Measurements from ENCODE around the gene RFTN1. TPM values are rescaled to one million over a fixed set of nuclear protein-coding genes. Genes with fewer than 3 reads are reported as not detected.
"Not testable (repeated sequence)": the region's sequence is repeated elsewhere in the genome, so short reads cannot be mapped to it uniquely, and the experiment has no call there.

RFTN1 gene
- polyA plus RNA-seq, 2 of the 4 experiments (the other 2 are of a cell fraction), result 1.8 to 3.7 TPM

DNA sequence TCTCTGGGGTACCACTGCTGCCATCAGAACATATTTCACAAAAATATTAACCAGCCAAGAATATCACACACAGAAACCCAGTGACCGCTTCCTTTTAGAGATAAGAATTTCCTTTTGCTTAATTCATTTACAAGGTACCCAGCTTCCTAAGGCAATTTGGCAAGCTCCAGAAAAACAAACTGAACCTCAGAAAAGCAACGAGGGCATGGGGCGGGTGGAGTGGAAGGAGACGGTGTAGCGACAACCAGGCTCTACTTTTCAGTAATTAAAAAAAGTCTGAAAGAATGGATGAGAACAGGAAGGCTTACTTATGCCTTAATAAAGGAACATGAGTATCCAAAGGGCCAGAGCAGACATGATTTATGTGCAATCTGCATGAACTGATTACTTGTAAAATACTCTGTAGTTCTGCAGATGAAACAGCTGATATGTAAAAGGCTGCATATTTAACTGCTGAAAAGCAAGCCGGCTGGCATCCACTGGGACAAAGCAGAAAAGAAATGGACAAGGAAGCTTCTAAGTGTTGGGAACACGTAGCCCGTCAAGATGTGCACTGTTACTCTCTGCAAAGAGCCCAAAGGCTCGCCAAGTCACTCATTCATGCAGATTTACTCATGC is 18.6 kb downstream of the RFTN1 start:
- Histone ChIP-seq H3K4me2 (no peak overlapping the region), H3K9me3 (no peaks in the 10 kb centered on the region; the same call in 2 of the 3 replicates), H3K27ac (no peak overlapping the region), H3K4me1 (peaks cover 8% of the 10 kb centered on the region; the same call in 2 of the 3 replicates), H3K4me3 (no peak overlapping the region)
- ChIA-PET CTCF (interaction anchor here (0.9 to 1.9 kb wide), 4 partner anchors 8 to 205 kb away, joined by 3 to 5 read pairs (median 3); no protein-coding TSS in a partner anchor), POLR2A (no interaction called here)
- 74% methylated on average over 9 of the region's 9 CpGs for WGBS (ENCODE audit: missing lambda C conversion rate)
- ATAC-seq (no peak), DNase-seq (ENCODE audit: low read depth in 1 of 2, low spot score in 1 of 2) (no peak), FAIRE-seq (no peak)
- TF ChIP-seq FOSB (CRISPR knock-in tag; IDR thresholded peaks at IDR 0.05) (no peak), HOXB5 (CRISPR knock-in tag; IDR thresholded peaks at IDR 0.05) (no peak), EHMT2 (IDR thresholded peaks at IDR 0.05; ENCODE audit: low read depth) (no peak), PHF8 (IDR thresholded peaks at IDR 0.05; ENCODE audit: borderline replicate concordance, low read depth) (no peak), HEYL (CRISPR knock-in tag; IDR thresholded peaks at IDR 0.05) (no peak), RARB (CRISPR knock-in tag; IDR thresholded peaks at IDR 0.05) (no peak), KDM1A (IDR thresholded peaks at IDR 0.05; ENCODE audit: low read depth) (no peak), JUN (IDR thresholded peaks at IDR 0.05) (no peak), MAFK (IDR thresholded peaks at IDR 0.05; ENCODE audit: partially characterized antibody) (no peak), ZFP36 (IDR thresholded peaks at IDR 0.05; ENCODE audit: borderline replicate concordance, partially characterized antibody) (no peak)
- TF ChIP-seq, protein P1, sequence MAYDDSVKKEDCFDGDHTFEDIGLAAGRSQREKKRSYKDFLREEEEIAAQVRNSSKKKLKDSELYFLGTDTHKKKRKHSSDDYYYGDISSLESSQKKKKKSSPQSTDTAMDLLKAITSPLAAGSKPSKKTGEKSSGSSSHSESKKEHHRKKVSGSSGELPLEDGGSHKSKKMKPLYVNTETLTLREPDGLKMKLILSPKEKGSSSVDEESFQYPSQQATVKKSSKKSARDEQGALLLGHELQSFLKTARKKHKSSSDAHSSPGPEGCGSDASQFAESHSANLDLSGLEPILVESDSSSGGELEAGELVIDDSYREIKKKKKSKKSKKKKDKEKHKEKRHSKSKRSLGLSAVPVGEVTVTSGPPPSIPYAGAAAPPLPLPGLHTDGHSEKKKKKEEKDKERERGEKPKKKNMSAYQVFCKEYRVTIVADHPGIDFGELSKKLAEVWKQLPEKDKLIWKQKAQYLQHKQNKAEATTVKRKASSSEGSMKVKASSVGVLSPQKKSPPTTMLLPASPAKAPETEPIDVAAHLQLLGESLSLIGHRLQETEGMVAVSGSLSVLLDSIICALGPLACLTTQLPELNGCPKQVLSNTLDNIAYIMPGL (CRISPR knock-in tag; IDR thresholded peaks at IDR 0.05; ENCODE audit: borderline replicate concordance), result no peak
- TF ChIP-seq, protein P2, sequence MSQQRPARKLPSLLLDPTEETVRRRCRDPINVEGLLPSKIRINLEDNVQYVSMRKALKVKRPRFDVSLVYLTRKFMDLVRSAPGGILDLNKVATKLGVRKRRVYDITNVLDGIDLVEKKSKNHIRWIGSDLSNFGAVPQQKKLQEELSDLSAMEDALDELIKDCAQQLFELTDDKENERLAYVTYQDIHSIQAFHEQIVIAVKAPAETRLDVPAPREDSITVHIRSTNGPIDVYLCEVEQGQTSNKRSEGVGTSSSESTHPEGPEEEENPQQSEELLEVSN (IDR thresholded peaks at IDR 0.05; ENCODE audit: borderline replicate concordance, low read depth), result no peak
- TF ChIP-seq, protein P3, sequence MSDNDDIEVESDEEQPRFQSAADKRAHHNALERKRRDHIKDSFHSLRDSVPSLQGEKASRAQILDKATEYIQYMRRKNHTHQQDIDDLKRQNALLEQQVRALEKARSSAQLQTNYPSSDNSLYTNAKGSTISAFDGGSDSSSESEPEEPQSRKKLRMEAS (IDR thresholded peaks at IDR 0.05), result no peak

DNA sequence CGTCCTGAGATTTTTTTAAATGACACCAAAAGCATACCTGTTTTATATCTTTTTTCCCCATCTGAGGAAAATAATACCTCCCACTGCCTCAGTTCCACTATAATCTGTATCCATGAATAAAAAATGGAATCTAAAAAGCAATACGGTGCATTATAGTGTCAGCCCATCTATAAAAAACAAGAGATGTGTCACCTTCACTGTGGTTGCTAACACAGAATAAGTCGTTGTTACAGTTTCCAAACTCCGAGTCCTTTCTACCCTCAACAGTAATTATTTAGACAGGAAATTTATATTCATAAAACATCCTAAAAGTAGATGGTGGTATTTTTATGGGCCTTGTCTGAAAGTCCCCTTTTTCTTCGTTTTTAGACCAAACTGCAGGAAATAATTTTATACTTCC is 19.4 kb downstream of the RFTN1 start:
- no peaks in the 10 kb centered on the region; the same call in 2 of the 3 replicates for H3K9me3 ChIP-seq
- DNase-seq (ENCODE audit: low read depth in 1 of 2, low spot score in 1 of 2), result no peak
- TF ChIP-seq JUN (IDR thresholded peaks at IDR 0.05), result no peak
- TF ChIP-seq CBX8 (IDR thresholded peaks at IDR 0.05), result no peak
- no peak overlapping the region for H3K4me3 ChIP-seq
- CTCF ChIA-PET, result interaction anchor here (0.9 to 1.1 kb wide), 2 partner anchors 9 to 12 kb away, joined by 3 read pairs; no protein-coding TSS in a partner anchor
- H3K4me1 ChIP-seq, result peaks cover 14% of the 10 kb centered on the region; the same call in 2 of the 3 replicates
- WGBS (ENCODE audit: missing lambda C conversion rate), result 54% methylated on average over 5 of the region's 5 CpGs
- no peak for ATAC-seq
- POLR2A ChIA-PET, result no interaction called here
- H3K4me2 ChIP-seq, result no peak overlapping the region
- no peak overlapping the region for H3K27ac ChIP-seq
- no peak for FAIRE-seq

DNA sequence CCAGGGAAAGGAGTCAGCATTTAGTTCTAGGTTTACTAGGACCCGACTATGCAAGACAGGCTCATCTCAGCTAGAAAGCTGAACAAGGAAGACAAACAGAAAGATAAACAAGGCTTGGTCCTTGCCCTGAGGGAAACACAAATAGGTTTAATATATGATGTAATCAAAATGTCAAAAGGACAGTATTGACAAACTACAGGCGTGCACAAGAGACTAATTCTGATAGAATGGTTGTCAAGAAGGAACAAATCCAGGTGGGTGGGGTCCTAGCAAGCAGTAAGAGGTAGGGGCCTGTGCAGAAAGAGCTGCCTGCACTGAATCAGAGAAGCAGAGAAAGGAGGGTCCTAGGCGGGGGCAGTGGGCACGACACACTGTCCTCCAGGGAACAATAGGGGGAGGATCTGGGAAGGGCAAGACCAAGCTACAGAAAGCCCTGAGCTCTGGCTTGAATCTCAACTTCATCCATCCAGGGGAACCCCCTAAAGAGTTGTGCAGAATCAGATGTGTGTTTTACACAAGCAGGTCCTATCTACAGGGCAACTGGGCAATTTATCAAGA is 23.4 kb downstream of the RFTN1 start:
- DNase-seq (ENCODE audit: low read depth in 1 of 2, low spot score in 1 of 2), result no peak
- Histone ChIP-seq H3K9me3 (no peaks in the 10 kb centered on the region; the same call in 2 of the 3 replicates), H3K4me2 (0 out of 3 replicates have a peak overlapping the region, but pooled peaks have one; percentile 24), H3K27ac (no peak overlapping the region), H3K4me3 (no peak overlapping the region), H3K4me1 (peaks cover 14% of the 10 kb centered on the region; the same call in 2 of the 3 replicates)
- FAIRE-seq, result no peak
- ATAC-seq, result no peak; a peak in 1 of 6 replicates
- no peak for TF ChIP-seq PHF8 (IDR thresholded peaks at IDR 0.05; ENCODE audit: borderline replicate concordance, low read depth)
- TF ChIP-seq EP300 (IDR thresholded peaks at IDR 0.05), result no peak
- TF ChIP-seq MAFK (IDR thresholded peaks at IDR 0.05; ENCODE audit: partially characterized antibody), result no peak
- no peak for TF ChIP-seq POLR2A (IDR thresholded peaks at IDR 0.05; ENCODE audit: low read length)
- TF ChIP-seq ZNF302 (CRISPR knock-in tag; IDR thresholded peaks at IDR 0.05), result no peak
- POLR2A ChIA-PET, result no interaction called here
- CTCF ChIA-PET, result no interaction called here
- 37% methylated on average over 4 of the region's 4 CpGs for WGBS (ENCODE audit: missing lambda C conversion rate)

DNA sequence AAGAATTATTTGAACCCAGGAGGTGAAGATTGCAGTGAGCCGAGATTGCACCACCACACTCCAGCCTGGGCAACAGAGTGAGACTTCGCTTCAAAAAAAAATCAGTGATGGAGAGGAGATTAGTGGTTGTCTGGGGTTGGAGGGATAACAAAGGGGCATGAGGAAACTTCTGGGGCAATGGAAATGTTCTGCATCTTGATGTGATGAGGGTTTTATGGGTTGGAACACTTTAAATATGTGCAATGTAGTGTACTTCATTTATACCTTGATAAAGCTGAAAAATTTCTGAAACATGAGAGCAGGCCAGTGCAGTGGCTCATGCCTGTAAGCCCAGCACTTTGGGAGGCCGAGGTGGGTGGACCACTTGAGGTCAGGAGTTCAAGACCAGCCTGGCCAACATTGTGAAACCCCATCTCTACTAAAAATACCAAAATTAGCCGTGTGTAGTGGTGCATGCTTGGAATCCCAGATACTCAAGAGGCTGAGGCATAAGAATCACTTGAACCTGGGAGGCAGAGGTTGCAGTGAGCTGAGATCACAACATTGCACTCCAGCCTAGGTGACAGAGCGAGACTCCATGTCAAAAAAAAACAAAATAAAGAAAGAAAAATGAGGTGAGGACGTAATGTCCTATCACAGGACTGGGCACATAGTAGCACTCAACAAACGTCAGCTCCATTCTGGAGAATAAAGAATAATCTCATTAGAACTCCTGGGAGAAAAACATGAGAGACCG is 24.0 kb downstream of the RFTN1 start:
- ATAC-seq; H3K9me3 ChIP-seq; H3K27ac ChIP-seq; POLR2A ChIA-PET; FAIRE-seq; H3K4me3 ChIP-seq; DNase-seq (ENCODE audit: low read depth in 1 of 2, low spot score in 1 of 2); CTCF ChIA-PET: not testable (repeated sequence)
- WGBS (ENCODE audit: missing lambda C conversion rate), result 63% methylated on average over 8 of the region's 8 CpGs
- H3K4me2 ChIP-seq, result 0 out of 3 replicates have a peak overlapping the region, but pooled peaks have one; percentile 24
- H3K4me1 ChIP-seq, result peaks cover 14% of the 10 kb centered on the region; the same call in 2 of the 3 replicates
